HPDE6-E6E7 (cell line): ENCODE data around the gene OR13C5.

Experiments
- DNase-seq: peaks from one replicate; pipeline ENCODE4 v3.0.0; 2011; ENCODE audit warnings: missing footprints; ENCODE audit errors: extremely low spot score

The OR13C5 gene

DNA sequence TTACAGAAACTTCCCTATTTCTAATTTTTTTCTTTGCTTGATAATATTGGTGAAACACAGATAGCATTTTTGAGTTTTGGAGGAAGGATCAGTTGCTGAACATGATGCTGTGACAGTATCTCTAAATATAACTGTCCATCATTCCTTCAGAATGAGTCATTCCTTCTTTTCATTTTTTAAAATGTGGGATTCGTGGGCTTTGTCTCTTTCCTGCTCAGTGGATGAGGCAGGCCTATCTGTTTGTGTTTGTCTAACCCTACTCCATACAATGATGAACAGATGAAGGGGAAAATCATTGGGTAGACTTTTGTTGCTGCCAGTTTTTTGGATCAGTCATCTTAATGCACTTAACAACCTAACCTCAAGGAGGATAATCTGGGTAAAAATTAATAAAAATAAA is 46.0 kb downstream of the OR13C5 start:
- no peak for DNase-seq
